KMS-11 (cell line): ENCODE data around the gene STARD5.

Experiments used
- H2AFZ ChIP-seq: fragments of 200-600 bp; sonication (generic); 2 replicates; pipeline ENCODE4 v1.6.1; 2016; ENCODE audit warnings: antibody characterized with exemption, mixed run types, low read depth
- H3K27ac ChIP-seq: fragments of 200-600 bp; sonication (generic); 2 replicates; pipeline ENCODE4 v1.6.1; 2016; ENCODE audit warnings: mild to moderate bottlenecking, mixed run types
- H3K27me3 ChIP-seq: fragments of 200-600 bp; sonication (generic); 2 replicates; pipeline ENCODE4 v1.6.1; 2017; ENCODE audit warnings: mild to moderate bottlenecking, low read depth, mixed run types, moderate library complexity; ENCODE audit not compliant: insufficient read depth
- H3K36me3 ChIP-seq: fragments of 200-600 bp; sonication (generic); 2 replicates; pipeline ENCODE4 v1.6.1; 2017; ENCODE audit warnings: mild to moderate bottlenecking, mixed run types; ENCODE audit not compliant: insufficient read depth
- H3K4me1 ChIP-seq: fragments of 200-600 bp; sonication (generic); 2 replicates; pipeline ENCODE4 v1.6.1; 2016; ENCODE audit warnings: mild to moderate bottlenecking, low read depth, mixed run types; ENCODE audit not compliant: poor library complexity, severe bottlenecking
- H3K4me2 ChIP-seq: fragments of 200-600 bp; sonication (generic); 2 replicates; pipeline ENCODE4 v1.7.0; 2016; ENCODE audit warnings: mild to moderate bottlenecking, mixed run types
- H3K4me3 ChIP-seq: fragments of 200-600 bp; sonication (generic); IDR thresholded peaks from 2 replicates; pipeline ENCODE4 v1.6.1; 2017; ENCODE audit warnings: low read depth, low read length, mixed read lengths; ENCODE audit not compliant: insufficient read depth
- H3K79me2 ChIP-seq: fragments of 200-600 bp; sonication (generic); 2 replicates; pipeline ENCODE4 v1.6.1; 2016; ENCODE audit warnings: low read depth, mixed run types; ENCODE audit not compliant: insufficient read depth
- H3K9ac ChIP-seq: fragments of 200-600 bp; sonication (generic); 2 replicates; pipeline ENCODE4 v1.6.1; 2016; ENCODE audit warnings: mild to moderate bottlenecking, mixed run types
- H4K20me1 ChIP-seq: fragments of 200-600 bp; sonication (generic); 2 replicates; pipeline ENCODE4 v1.6.1; 2016; ENCODE audit warnings: mild to moderate bottlenecking, mixed run types; ENCODE audit not compliant: insufficient read depth
- TF ChIP-seq, protein P1 (sequence below): fragments of 200-600 bp; sonication (generic); conservative IDR thresholded peaks from 2 replicates; pipeline ENCODE4 v1.6.1; 2017; ENCODE audit warnings: low read depth, mild to moderate bottlenecking, antibody characterized with exemption, low read length, moderate library complexity, mixed read lengths

The STARD5 gene

DNA sequence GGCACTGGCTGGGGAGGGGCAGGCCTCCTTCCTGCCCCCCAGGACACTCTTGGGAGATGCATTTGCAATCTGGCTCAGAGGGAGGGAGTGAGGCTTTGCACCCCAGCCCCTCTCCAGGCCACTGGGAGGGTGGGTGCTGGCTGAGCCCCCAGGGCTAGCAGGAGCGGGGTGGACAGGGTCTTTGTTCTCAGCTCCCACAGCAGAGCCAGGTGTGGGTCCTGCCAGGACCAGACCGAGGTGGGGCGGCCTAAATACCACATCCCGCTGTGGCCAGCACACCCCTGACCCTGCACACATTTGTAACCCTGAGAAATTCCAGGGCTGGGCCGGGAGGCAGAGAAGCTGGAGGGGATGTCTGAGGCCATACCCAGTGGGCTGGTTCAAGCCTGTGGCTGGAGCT is 41.0 kb downstream of the STARD5 start:
- Histone ChIP-seq H3K36me3 (no peaks in the 10 kb centered on the region), H3K4me3 (no peak overlapping the region), H2AFZ (no peak overlapping the region), H4K20me1 (no peaks in the 10 kb centered on the region), H3K27me3 (no peaks in the 10 kb centered on the region), H3K4me2 (no peak overlapping the region), H3K4me1 (peaks cover 35% of the 10 kb centered on the region), H3K79me2 (no peaks in the 10 kb centered on the region), H3K27ac (no peak overlapping the region), H3K9ac (no peak overlapping the region)
- TF ChIP-seq, protein P1, sequence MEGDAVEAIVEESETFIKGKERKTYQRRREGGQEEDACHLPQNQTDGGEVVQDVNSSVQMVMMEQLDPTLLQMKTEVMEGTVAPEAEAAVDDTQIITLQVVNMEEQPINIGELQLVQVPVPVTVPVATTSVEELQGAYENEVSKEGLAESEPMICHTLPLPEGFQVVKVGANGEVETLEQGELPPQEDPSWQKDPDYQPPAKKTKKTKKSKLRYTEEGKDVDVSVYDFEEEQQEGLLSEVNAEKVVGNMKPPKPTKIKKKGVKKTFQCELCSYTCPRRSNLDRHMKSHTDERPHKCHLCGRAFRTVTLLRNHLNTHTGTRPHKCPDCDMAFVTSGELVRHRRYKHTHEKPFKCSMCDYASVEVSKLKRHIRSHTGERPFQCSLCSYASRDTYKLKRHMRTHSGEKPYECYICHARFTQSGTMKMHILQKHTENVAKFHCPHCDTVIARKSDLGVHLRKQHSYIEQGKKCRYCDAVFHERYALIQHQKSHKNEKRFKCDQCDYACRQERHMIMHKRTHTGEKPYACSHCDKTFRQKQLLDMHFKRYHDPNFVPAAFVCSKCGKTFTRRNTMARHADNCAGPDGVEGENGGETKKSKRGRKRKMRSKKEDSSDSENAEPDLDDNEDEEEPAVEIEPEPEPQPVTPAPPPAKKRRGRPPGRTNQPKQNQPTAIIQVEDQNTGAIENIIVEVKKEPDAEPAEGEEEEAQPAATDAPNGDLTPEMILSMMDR, result no peak

DNA sequence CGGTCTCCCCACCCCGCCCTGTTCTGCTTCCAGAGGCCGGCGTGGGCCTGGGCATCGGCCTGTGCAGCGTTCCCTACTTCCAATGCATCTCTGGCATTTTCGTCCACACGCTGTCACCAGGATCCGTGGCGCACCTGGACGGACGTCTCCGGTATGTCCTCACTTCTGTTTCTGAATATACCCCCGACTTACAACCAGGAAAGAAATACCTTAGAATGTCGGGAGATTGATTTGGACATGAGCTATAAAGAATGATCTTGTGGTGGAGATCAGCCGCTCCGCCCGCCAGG is 41.4 kb downstream of the STARD5 start:
- Histone ChIP-seq H3K4me2 (no peak overlapping the region), H3K4me3 (no peak overlapping the region), H3K27me3 (no peaks in the 10 kb centered on the region), H3K79me2 (no peaks in the 10 kb centered on the region), H2AFZ (no peak overlapping the region), H3K4me1 (peaks cover 35% of the 10 kb centered on the region), H3K9ac (no peak overlapping the region), H4K20me1 (no peaks in the 10 kb centered on the region), H3K36me3 (no peaks in the 10 kb centered on the region), H3K27ac (no peak overlapping the region)
- TF ChIP-seq, protein P1, result no peak

DNA sequence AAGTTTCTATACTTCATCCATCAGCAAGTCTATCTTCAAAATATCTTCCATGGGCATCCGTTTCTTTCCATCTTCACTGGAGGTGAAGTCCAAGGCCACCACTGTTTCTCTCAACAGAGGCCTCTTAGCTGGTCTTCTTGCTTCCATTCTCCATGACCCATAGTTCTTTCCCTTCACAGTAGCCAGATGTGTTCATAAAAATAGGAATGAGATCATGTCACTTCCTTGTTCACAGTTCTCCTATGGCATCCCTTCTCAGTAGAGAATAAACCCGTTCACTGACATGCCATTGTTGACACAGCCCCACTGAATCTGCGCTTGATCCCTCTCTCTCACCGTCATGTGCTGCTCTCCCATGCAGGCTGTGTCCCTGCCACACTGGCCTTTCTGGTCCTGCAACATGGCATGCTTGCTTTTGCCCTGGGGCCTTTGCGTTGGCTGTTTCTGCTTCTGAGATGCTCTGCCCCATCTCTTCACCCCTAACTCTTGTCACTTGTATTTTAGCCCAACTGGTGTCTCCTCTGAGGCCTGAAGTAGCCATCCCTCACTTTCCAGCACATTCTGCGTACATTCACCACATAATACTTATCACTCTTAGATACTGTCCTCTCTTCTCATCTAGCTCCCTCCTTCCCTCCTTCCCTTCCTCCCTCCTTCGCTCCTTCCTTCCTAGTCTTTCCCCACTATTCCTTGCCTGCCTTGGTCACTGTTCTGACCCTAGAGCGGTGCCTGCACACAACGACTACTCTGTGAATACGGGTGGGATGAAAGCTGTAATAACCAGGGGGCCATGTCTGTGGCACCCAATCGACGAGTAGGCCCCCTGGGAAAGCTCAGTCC is 42.0 kb downstream of the STARD5 start:
- Histone ChIP-seq H3K9ac (no peak overlapping the region), H3K36me3 (no peaks in the 10 kb centered on the region), H3K79me2 (no peaks in the 10 kb centered on the region), H3K27ac (no peak overlapping the region), H3K4me1 (peaks cover 35% of the 10 kb centered on the region), H3K4me3 (no peak overlapping the region), H4K20me1 (no peaks in the 10 kb centered on the region), H3K27me3 (no peaks in the 10 kb centered on the region), H3K4me2 (no peak overlapping the region), H2AFZ (no peak overlapping the region)
- TF ChIP-seq, protein P1, result no peak

DNA sequence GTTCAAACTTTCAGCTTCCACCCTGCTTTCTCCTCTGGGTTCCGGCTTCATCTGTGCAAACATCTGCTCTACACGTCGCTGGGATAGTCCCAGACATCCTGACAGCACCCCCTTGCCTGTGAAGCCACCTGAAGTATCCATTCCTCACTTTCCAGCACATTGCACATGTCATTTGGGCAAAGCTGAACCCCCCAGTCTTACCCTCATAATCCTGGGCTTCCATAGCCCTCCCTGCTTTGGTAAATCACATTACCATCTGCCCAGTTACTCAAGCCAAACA is 42.5 kb downstream of the STARD5 start:
- no peak overlapping the region for H3K27ac ChIP-seq
- no peaks in the 10 kb centered on the region for H3K79me2 ChIP-seq
- H3K4me2 ChIP-seq, result no peak overlapping the region
- H3K4me3 ChIP-seq, result no peak overlapping the region
- H4K20me1 ChIP-seq, result no peaks in the 10 kb centered on the region
- no peaks in the 10 kb centered on the region for H3K27me3 ChIP-seq
- H3K36me3 ChIP-seq, result no peaks in the 10 kb centered on the region
- H3K9ac ChIP-seq, result no peak overlapping the region
- H2AFZ ChIP-seq, result no peak overlapping the region
- H3K4me1 ChIP-seq, result peaks cover 35% of the 10 kb centered on the region
- TF ChIP-seq, protein P1, result no peak
